Caco-2 (cell line): Measurements from ENCODE around the gene KRT9. TPM values are rescaled to one million over a fixed set of nuclear protein-coding genes. Genes with fewer than 3 reads are reported as not detected.
A peak's percentile ranks its signal among the peaks of the same experiment; 100 is the strongest.

Experiments
- BruUV-seq: library from RNA; stranded (reverse); fragments of 400-500 nt; replicated peaks from 2 replicates; lab custom pipeline; 2021; lab: Mats Ljungman, UMichigan
- CTCF ChIA-PET: fragments of 300-600 bp; sonication (Branson Sonifier 250); formaldehyde crosslinking; loops from one replicate; lab custom pipeline; 2022; ENCODE audit warnings: antibody characterized with exemption; lab: Charles Lee
- POLR2A ChIA-PET: fragments of 300-600 bp; sonication (Branson Sonifier 250); formaldehyde crosslinking; loops from one replicate; lab custom pipeline; 2022; ENCODE audit warnings: antibody characterized with exemption; lab: Charles Lee
- DNase-seq, 2 experiments: peaks; one replicate each; pipeline versions ENCODE4 v3.0.0 to v3.0.0-alpha.2; 2020 to 2022
- H3K27me3 ChIP-seq: replicated peaks from 2 replicates; pipeline ENCODE4 v1.6.0; 2011; ENCODE audit warnings: low read length; ENCODE audit not compliant: control insufficient read depth, insufficient read depth
- H3K36me3 ChIP-seq: 2 replicates; pipeline ENCODE4 v1.5.1; 2011; ENCODE audit warnings: low read length; ENCODE audit not compliant: control insufficient read depth, insufficient read depth
- H3K4me1 ChIP-seq: fragments of 250-450 bp; sonication (Bioruptor Pico); 2 replicates; pipeline ENCODE4 v1.5.1; 2020; ENCODE audit warnings: mild to moderate bottlenecking
- H3K4me3 ChIP-seq: 2 replicates; pipeline ENCODE4 v1.5.1; 2011; ENCODE audit warnings: low read depth, mild to moderate bottlenecking, control low read depth, low read length
- H3K9me3 ChIP-seq: fragments of 250-450 bp; sonication (Bioruptor Pico); 2 replicates; pipeline ENCODE4 v1.5.1; 2020; ENCODE audit warnings: mild to moderate bottlenecking, moderate library complexity
- H3K27ac Mint-ChIP-seq: one replicate; pipeline ENCODE4 v1.8.0; 2022; ENCODE audit warnings: mixed read lengths; ENCODE audit not compliant: unreplicated experiment
- H3K27me3 Mint-ChIP-seq: one replicate; pipeline ENCODE4 v1.8.0; 2022; ENCODE audit warnings: mixed read lengths; ENCODE audit not compliant: insufficient read depth, unreplicated experiment
- H3K36me3 Mint-ChIP-seq: one replicate; pipeline ENCODE4 v1.8.0; 2022; ENCODE audit warnings: mild to moderate bottlenecking, mixed read lengths; ENCODE audit not compliant: insufficient read depth, unreplicated experiment
- H3K4me1 Mint-ChIP-seq: one replicate; pipeline ENCODE4 v1.8.0; 2022; ENCODE audit warnings: low read depth, mixed read lengths; ENCODE audit not compliant: unreplicated experiment
- H3K4me3 Mint-ChIP-seq: one replicate; pipeline ENCODE4 v1.8.0; 2022; ENCODE audit warnings: mild to moderate bottlenecking, moderate library complexity, mixed read lengths; ENCODE audit not compliant: unreplicated experiment
- H3K9me3 Mint-ChIP-seq: one replicate; pipeline ENCODE4 v1.8.0; 2022; ENCODE audit warnings: mixed read lengths; ENCODE audit not compliant: unreplicated experiment
- CTCF ChIP-seq, 2 experiments: fragments of 200-600 bp in 1 of 2; IDR thresholded peaks; 1 replicate in 1 of 2; 2 replicates in 1 of 2; pipeline versions ENCODE4 v1.5.1 to v1.8.0; 2011 to 2022; ENCODE audit warnings: antibody characterized with exemption in 1 of 2, control low read depth in 1 of 2, inconsistent platforms in 1 of 2, low read depth in 1 of 2, low read length in 1 of 2, mild to moderate bottlenecking in 1 of 2, moderate library complexity in 1 of 2; ENCODE audit not compliant: insufficient read depth in 1 of 2, severe bottlenecking in 1 of 2, unreplicated experiment in 1 of 2
- intact Hi-C: fragments of 100-400 bp; cut with micrococcal nuclease; formaldehyde crosslinking; loops from one replicate; pipeline ENCODE4 v1.10.0; 2022; ENCODE audit not compliant: unreplicated experiment
- total RNA-seq: library from RNA; stranded (reverse); gene quantifications from 2 replicates; pipeline ENCODE4 v1.2.3, GENCODE V29; 2022

Gene KRT9
- total RNA-seq, 1 experiment from 2014 or later = not detected

GRCh38 chr17:41539071-41539492, 32.8 kb downstream of the KRT9 start:
- CTCF ChIA-PET = no interaction called here
- no peaks in the 10 kb centered on the region for H3K27me3 Mint-ChIP-seq
- peaks cover 86% of the 10 kb centered on the region for H3K4me1 ChIP-seq

GRCh38 chr17:41538565-41538991, 33.3 kb downstream of the KRT9 start:
- Mint-ChIP-seq H3K9me3 (no peaks in the 10 kb centered on the region), H3K36me3 (peaks cover 15% of the 10 kb centered on the region), H3K27ac (peak overlapping the region; percentile 83), H3K27me3 (no peaks in the 10 kb centered on the region), H3K4me3 (no peak overlapping the region), H3K4me1 (peaks cover 76% of the 10 kb centered on the region)
- DNase-seq = peak in 1 of 2 experiments; percentile 38
- Histone ChIP-seq H3K4me1 (peaks cover 86% of the 10 kb centered on the region), H3K27me3 (no peaks in the 10 kb centered on the region), H3K4me3 (no peak overlapping the region), H3K9me3 (no peaks in the 10 kb centered on the region), H3K36me3 (no peaks in the 10 kb centered on the region)
- ChIA-PET CTCF (no interaction called here), POLR2A (interaction anchor here (1.1 to 2.3 kb wide), 2 partner anchors 9 to 11 kb away, joined by 4 to 24 read pairs; partner anchors contain the start of gene KRT19)
- intact Hi-C loops = no loop called here
- no peak for TF ChIP-seq CTCF (IDR thresholded peaks at IDR 0.05; ENCODE audit: insufficient read depth in 1 of 2, low read depth in 1 of 2, low read length in 1 of 2, severe bottlenecking in 1 of 2, unreplicated experiment in 1 of 2)
- no TSS peak for BruUV-seq

More at GRCh38 chr17:41539071-41539492, 32.8 kb downstream of the KRT9 start:
- no TSS peak for BruUV-seq
- H3K36me3 ChIP-seq = no peaks in the 10 kb centered on the region
- peak in 1 of 2 experiments; percentile 59 for DNase-seq
- no peak overlapping the region for H3K4me3 ChIP-seq
- POLR2A ChIA-PET = interaction anchor here (1.1 to 2.3 kb wide), 2 partner anchors 9 to 12 kb away, joined by 4 to 24 read pairs; partner anchors contain the start of gene KRT19
- no peak overlapping the region for H3K4me3 Mint-ChIP-seq
- no peaks in the 10 kb centered on the region for H3K9me3 ChIP-seq
- TF ChIP-seq CTCF (IDR thresholded peaks at IDR 0.05; ENCODE audit: insufficient read depth in 1 of 2, low read depth in 1 of 2, low read length in 1 of 2, severe bottlenecking in 1 of 2, unreplicated experiment in 1 of 2) = no peak
- intact Hi-C loops = no loop called here
- H3K4me1 Mint-ChIP-seq = peaks cover 76% of the 10 kb centered on the region
- H3K27me3 ChIP-seq = no peaks in the 10 kb centered on the region
- no peaks in the 10 kb centered on the region for H3K9me3 Mint-ChIP-seq
- H3K27ac Mint-ChIP-seq = peak overlapping the region; percentile 83
- peaks cover 15% of the 10 kb centered on the region for H3K36me3 Mint-ChIP-seq

- intact Hi-C loops = no loop called here
- no peaks in the 10 kb centered on the region for H3K36me3 ChIP-seq
- Mint-ChIP-seq H3K4me3 (no peak overlapping the region), H3K27ac (peak overlapping the region; percentile 91), H3K27me3 (no peaks in the 10 kb centered on the region), H3K4me1 (peaks cover 81% of the 10 kb centered on the region), H3K36me3 (peaks cover 15% of the 10 kb centered on the region), H3K9me3 (no peaks in the 10 kb centered on the region)
- H3K9me3 ChIP-seq = no peaks in the 10 kb centered on the region
- H3K4me3 ChIP-seq = no peak overlapping the region
- no peaks in the 10 kb centered on the region for H3K27me3 ChIP-seq
- TF ChIP-seq CTCF (IDR thresholded peaks at IDR 0.05; ENCODE audit: insufficient read depth in 1 of 2, low read depth in 1 of 2, low read length in 1 of 2, severe bottlenecking in 1 of 2, unreplicated experiment in 1 of 2) = no peak
- peaks cover 84% of the 10 kb centered on the region for H3K4me1 ChIP-seq
- POLR2A ChIA-PET = interaction anchor here (1.1 to 2.3 kb wide), 2 partner anchors 8 to 10 kb away, joined by 4 to 24 read pairs; partner anchors contain the start of gene KRT19
- BruUV-seq = no TSS peak
- CTCF ChIA-PET = interaction anchor here (0.7 to 1.5 kb wide), 3 partner anchors 11 to 111 kb away, joined by 4 to 10 read pairs (median 4); no protein-coding TSS in a partner anchor
- peak in 1 of 2 experiments; percentile 71 for DNase-seq
Observed at GRCh38 chr17:41537990-41538389, 33.9 kb downstream of the KRT9 start.
